ENCODE data around the gene AAGAB.
"Not testable (repeated sequence)": the region's sequence is repeated elsewhere in the genome, so short reads cannot be mapped to it uniquely, and the experiment has no call there.

Gene AAGAB

GRCh38 chr15:67154249-67154648 is 100.2 kb downstream of the AAGAB start:
- no peak for DNase-seq (ENCODE audit: low read depth in 2 of 3, low spot score in 1 of 3)

DNA sequence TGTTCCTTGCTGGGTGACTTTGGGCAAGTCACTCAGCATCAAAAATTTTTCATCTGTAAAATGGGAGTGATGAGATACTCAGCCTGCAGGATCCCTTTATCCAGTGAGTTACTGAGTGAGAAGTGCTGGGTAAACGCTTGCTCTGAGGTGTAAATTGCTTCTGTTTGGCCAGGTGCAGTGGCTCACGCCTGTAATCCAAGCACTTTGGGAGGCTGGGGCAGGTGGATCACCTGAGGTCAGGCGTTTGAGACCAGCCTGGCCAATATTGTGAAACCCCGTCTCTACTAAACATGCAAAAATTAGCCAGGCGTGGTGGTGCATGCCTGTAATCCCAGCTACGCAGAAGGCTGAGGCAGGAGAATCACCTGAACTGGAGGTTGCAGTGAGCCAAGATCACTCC is 101.4 kb downstream of the AAGAB start:
- not testable (repeated sequence) for DNase-seq (ENCODE audit: low read depth in 2 of 3, low spot score in 1 of 3)

- no peak for DNase-seq (ENCODE audit: low read depth in 2 of 3, low spot score in 1 of 3)
Measured at GRCh38 chr15:67152429-67152828, 102.0 kb downstream of the AAGAB start.
